Measurements from ENCODE around the gene GHSR. TPM values are rescaled to one million over a fixed set of nuclear protein-coding genes. Genes with fewer than 3 reads are reported as not detected.

Gene GHSR
- total and polyA plus RNA-seq, 2 of the 8 experiments (the other 6 are each of a cell fraction or from before 2014, with no cell fraction given): not detected

DNA sequence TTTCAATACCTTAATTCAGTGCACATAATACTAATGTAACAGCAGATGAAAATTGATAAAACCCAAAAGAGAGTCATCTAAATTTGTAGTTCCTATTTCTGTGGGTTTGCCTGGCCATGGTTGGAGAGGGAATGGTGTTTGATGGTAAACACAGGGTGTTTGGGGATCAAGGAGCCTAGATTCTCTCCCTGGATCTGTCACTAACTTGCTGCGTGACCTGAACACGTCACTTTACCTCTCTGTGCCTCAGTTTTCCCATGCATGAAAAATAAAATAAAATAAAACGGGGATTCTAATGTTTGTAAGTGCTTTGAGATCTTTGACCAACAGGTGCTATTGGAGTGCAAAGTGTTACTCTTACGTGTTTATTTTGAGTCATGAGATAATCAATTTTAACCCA is 49.8 kb downstream of the GHSR start:
- H3K9ac ChIP-seq (replicated peaks in 1 of 4; ENCODE audit: extremely low read depth in 1 of 4, low read depth in 3 of 4, low read length in 3 of 4): no peak overlapping the region
- no peaks in the 10 kb centered on the region for H4K20me1 ChIP-seq (replicated peaks in 1 of 2; ENCODE audit: control insufficient read depth in 1 of 2, insufficient read depth in 2 of 2, low read length in 2 of 2)
- H2AFZ ChIP-seq (ENCODE audit: low read length): no peak overlapping the region
- no peaks in the 10 kb centered on the region for H3K4me1 ChIP-seq (replicated peaks in 1 of 4; ENCODE audit: control insufficient read depth in 3 of 4, insufficient read depth in 4 of 4, low read length in 3 of 4)
- H2BK5ac ChIP-seq (ENCODE audit: low read depth, low read length): no peak overlapping the region
- H3K56ac ChIP-seq (replicated peaks; ENCODE audit: insufficient read length, low read depth, low read length): no peak overlapping the region
- H3K9me3 ChIP-seq (ENCODE audit: insufficient read depth in 2 of 2, low read depth in 1 of 2, low read length in 1 of 2): 0 out of 4 replicates have a peak, but pooled peaks cover 0 to 4% of the 10 kb centered on the region in 2 experiments
- POLR2A ChIA-PET (ENCODE audit: partially characterized antibody): no interaction called here
- H4K8ac ChIP-seq (ENCODE audit: extremely low read depth, insufficient read depth, low read length): no peak overlapping the region
- H3K27ac ChIP-seq (ENCODE audit: low read depth, low read length): no peak overlapping the region
- H2BK120ac ChIP-seq (replicated peaks; ENCODE audit: low read depth, low read length): no peak overlapping the region
- no peak overlapping the region for H3K18ac ChIP-seq (ENCODE audit: extremely low read depth, low read length)
- H3K4me2 ChIP-seq (ENCODE audit: insufficient read depth in 1 of 2, low read depth in 2 of 2, low read length in 2 of 2): no peak overlapping the region
- no peaks in the 10 kb centered on the region for H3K79me2 ChIP-seq (ENCODE audit: control insufficient read depth in 1 of 2, insufficient read depth in 2 of 2, low read length in 2 of 2)
- CTCF ChIA-PET (ENCODE audit: partially characterized antibody): interaction anchor here (1.1 kb wide), 1 partner anchor 50 kb away, joined by 3 read pairs; the partner anchor contains the start of gene GHSR
- H3K23me2 ChIP-seq (ENCODE audit: low read depth, low read length): no peaks in the 10 kb centered on the region
- no peak overlapping the region for H3K14ac ChIP-seq (ENCODE audit: insufficient read length)
- no peak overlapping the region for H2BK15ac ChIP-seq (ENCODE audit: low read length)
- H2BK20ac ChIP-seq (ENCODE audit: low read length): no peak overlapping the region
- H2BK12ac ChIP-seq (ENCODE audit: low read depth, low read length): no peak overlapping the region
- H3K79me1 ChIP-seq (ENCODE audit: low read depth, low read length): no peaks in the 10 kb centered on the region
- H4K5ac ChIP-seq (ENCODE audit: insufficient read length, low read depth, low read length): no peak overlapping the region
- no peak overlapping the region for H4K91ac ChIP-seq (replicated peaks; ENCODE audit: insufficient read length, low read length)
- no peak for TF ChIP-seq TEAD4 (IDR thresholded peaks at IDR 0.05; ENCODE audit: low read depth, low read length)
- TF ChIP-seq SAP30 (IDR thresholded peaks at IDR 0.05; ENCODE audit: insufficient read depth, insufficient replicate concordance, low read length): no peak
- TF ChIP-seq SIX5 (IDR thresholded peaks at IDR 0.05; ENCODE audit: low read depth, low read length): no peak
- no peak for TF ChIP-seq EP300 (IDR thresholded peaks at IDR 0.05; ENCODE audit: borderline replicate concordance in 1 of 2, low read depth in 2 of 2, low read length in 2 of 2)
- TF ChIP-seq, protein P1, sequence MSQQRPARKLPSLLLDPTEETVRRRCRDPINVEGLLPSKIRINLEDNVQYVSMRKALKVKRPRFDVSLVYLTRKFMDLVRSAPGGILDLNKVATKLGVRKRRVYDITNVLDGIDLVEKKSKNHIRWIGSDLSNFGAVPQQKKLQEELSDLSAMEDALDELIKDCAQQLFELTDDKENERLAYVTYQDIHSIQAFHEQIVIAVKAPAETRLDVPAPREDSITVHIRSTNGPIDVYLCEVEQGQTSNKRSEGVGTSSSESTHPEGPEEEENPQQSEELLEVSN (IDR thresholded peaks at IDR 0.05): no peak
- no peak for TF ChIP-seq SP1 (IDR thresholded peaks at IDR 0.05; ENCODE audit: low read depth, low read length)
- no peaks in the 10 kb centered on the region for H3K27me3 ChIP-seq (replicated peaks in 1 of 4; ENCODE audit: control insufficient read depth in 3 of 4, extremely low read depth in 1 of 4, insufficient read depth in 3 of 4, low read length in 3 of 4)
- FAIRE-seq (no peak), DNase-seq (ENCODE audit: low read depth in 1 of 2, low spot score in 2 of 2) (no peak)
- 94% methylated on average over 4 of the region's 4 CpGs; no CpG with 5 or more reads in 1 of the 2 experiments for WGBS, 2 experiments (ENCODE audit: extremely low coverage in 1 of 2, insufficient coverage in 1 of 2, insufficient read length in 1 of 2, insufficient replicate concordance in 2 of 2, low coverage in 1 of 2, low lambda C conversion rate in 2 of 2, missing lambda C conversion rate in 1 of 2)
- no peak overlapping the region for H3K4ac ChIP-seq (replicated peaks; ENCODE audit: insufficient read length, low read depth, low read length)
- no peak overlapping the region for H3K23ac ChIP-seq (ENCODE audit: insufficient read length)
- H3K36me3 ChIP-seq (ENCODE audit: control insufficient read depth in 2 of 4, insufficient read depth in 4 of 4, low read length in 3 of 4): peaks cover 0 to 10% (median 1%) of the 10 kb centered on the region in 4 experiments; a peak in 2 of 8 replicates
- no peak overlapping the region for H2AK5ac ChIP-seq (ENCODE audit: low read depth, low read length)
- no peak overlapping the region for H3K4me3 ChIP-seq (ENCODE audit: extremely low read depth in 1 of 4, insufficient read depth in 2 of 4, low read depth in 3 of 4, low read length in 4 of 4)

Measured in H1 (cell line).